ENCODE data around the gene COL21A1. TPM values are rescaled to one million over a fixed set of nuclear protein-coding genes. Genes with fewer than 3 reads are reported as not detected.
A peak's percentile ranks its signal among the peaks of the same experiment; 100 is the strongest.

The COL21A1 gene
- polyA plus RNA-seq, 2 of the 4 experiments (the other 2 are of a cell fraction), result 1.4 to 3.3 TPM

DNA sequence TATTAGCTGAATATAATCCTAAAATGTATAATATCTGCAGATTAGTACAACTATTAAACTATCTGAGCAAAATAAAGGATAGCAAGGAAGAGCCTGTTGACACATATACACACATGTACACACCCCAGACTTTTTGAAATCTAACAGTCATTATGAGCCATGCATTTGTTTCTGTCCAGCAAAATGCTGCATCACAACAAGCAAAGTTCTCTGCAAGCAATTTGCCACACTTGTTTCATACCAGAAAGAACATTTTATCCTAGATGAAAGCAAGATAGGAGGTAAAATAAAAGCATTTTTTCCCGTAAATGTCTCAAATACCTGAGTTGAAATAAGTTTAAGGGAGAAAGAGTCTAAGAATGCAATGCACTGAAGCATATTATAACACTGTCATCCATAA is 145.2 kb downstream of the COL21A1 start:
- H3K4me3 ChIP-seq, result no peak overlapping the region
- H3K9me3 ChIP-seq, result no peaks in the 10 kb centered on the region
- TF ChIP-seq RFX5 (IDR thresholded peaks at IDR 0.05), result no peak
- no peak for TF ChIP-seq KDM1A (IDR thresholded peaks at IDR 0.05; ENCODE audit: low read depth)
- TF ChIP-seq HOXB5 (CRISPR knock-in tag; IDR thresholded peaks at IDR 0.05), result no peak
- no peak for TF ChIP-seq RCOR1 (IDR thresholded peaks at IDR 0.05; ENCODE audit: low read depth, low read length)
- TF ChIP-seq, protein P1, sequence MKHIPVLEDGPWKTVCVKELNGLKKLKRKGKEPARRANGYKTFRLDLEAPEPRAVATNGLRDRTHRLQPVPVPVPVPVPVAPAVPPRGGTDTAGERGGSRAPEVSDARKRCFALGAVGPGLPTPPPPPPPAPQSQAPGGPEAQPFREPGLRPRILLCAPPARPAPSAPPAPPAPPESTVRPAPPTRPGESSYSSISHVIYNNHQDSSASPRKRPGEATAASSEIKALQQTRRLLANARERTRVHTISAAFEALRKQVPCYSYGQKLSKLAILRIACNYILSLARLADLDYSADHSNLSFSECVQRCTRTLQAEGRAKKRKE (CRISPR knock-in tag; IDR thresholded peaks at IDR 0.05; ENCODE audit: low read depth), result no peak
- no peak for TF ChIP-seq EP300 (IDR thresholded peaks at IDR 0.05)
- no peak for TF ChIP-seq CBX2 (IDR thresholded peaks at IDR 0.05; ENCODE audit: borderline replicate concordance, low read depth)
- TF ChIP-seq FOXS1 (CRISPR knock-in tag; IDR thresholded peaks at IDR 0.05), result no peak
- TF ChIP-seq JUN (IDR thresholded peaks at IDR 0.05), result no peak
- TF ChIP-seq JUNB (IDR thresholded peaks at IDR 0.05), result no peak
- TF ChIP-seq ZSCAN20 (CRISPR knock-in tag; IDR thresholded peaks at IDR 0.05), result no peak
- WGBS (ENCODE audit: missing lambda C conversion rate), result 100% methylated on average over 1 of the region's 1 CpG
- POLR2A ChIA-PET, result no interaction called here
- peaks cover 22% of the 10 kb centered on the region for H3K4me1 ChIP-seq
- no peak for DNase-seq (ENCODE audit: low read depth in 1 of 2, low spot score in 1 of 2)
- no peak for ATAC-seq
- no peak overlapping the region for H3K27ac ChIP-seq
- CTCF ChIA-PET, result no interaction called here
- H3K4me2 ChIP-seq, result no peak overlapping the region; the same call in 2 of the 3 replicates
- no peak for FAIRE-seq

GRCh38 chr6:56101141-56101553 is 146.2 kb downstream of the COL21A1 start:
- Histone ChIP-seq H3K9me3 (no peaks in the 10 kb centered on the region), H3K4me3 (no peak overlapping the region), H3K4me2 (peak overlapping the region; percentile 49), H3K27ac (peak overlapping the region in 1 of 2 experiments; percentile 74; a peak in 2 of 6 replicates), H3K4me1 (peaks cover 22% of the 10 kb centered on the region)
- FAIRE-seq (peak; percentile 7), ATAC-seq (peak; percentile 89 to 95), DNase-seq (ENCODE audit: low read depth in 1 of 2, low spot score in 1 of 2) (peak; percentile 9 to 77)
- ChIA-PET CTCF (no interaction called here), POLR2A (no interaction called here)
- WGBS (ENCODE audit: missing lambda C conversion rate), result 1% methylated on average over 4 of the region's 4 CpGs
- TF ChIP-seq MAX (IDR thresholded peaks at IDR 0.05), result peak; percentile 81
- TF ChIP-seq FOSL2 (IDR thresholded peaks at IDR 0.05), result peak; percentile 88
- TF ChIP-seq FOSL2 (CRISPR knock-in tag; IDR thresholded peaks at IDR 0.05), result peak; percentile 89
- TF ChIP-seq CBX2 (IDR thresholded peaks at IDR 0.05; ENCODE audit: borderline replicate concordance, low read depth), result no peak
- TF ChIP-seq, protein P2, sequence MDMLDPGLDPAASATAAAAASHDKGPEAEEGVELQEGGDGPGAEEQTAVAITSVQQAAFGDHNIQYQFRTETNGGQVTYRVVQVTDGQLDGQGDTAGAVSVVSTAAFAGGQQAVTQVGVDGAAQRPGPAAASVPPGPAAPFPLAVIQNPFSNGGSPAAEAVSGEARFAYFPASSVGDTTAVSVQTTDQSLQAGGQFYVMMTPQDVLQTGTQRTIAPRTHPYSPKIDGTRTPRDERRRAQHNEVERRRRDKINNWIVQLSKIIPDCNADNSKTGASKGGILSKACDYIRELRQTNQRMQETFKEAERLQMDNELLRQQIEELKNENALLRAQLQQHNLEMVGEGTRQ (IDR thresholded peaks at IDR 0.05), result no peak
- TF ChIP-seq NFE2L2 (conservative IDR thresholded peaks at IDR 0.05; ENCODE audit: low read length), result no peak
- TF ChIP-seq KDM1A (IDR thresholded peaks at IDR 0.05; ENCODE audit: low read depth), result no peak
- no peak for TF ChIP-seq HMGXB4 (CRISPR knock-in tag; IDR thresholded peaks at IDR 0.05; ENCODE audit: borderline replicate concordance)
- TF ChIP-seq, protein P3, sequence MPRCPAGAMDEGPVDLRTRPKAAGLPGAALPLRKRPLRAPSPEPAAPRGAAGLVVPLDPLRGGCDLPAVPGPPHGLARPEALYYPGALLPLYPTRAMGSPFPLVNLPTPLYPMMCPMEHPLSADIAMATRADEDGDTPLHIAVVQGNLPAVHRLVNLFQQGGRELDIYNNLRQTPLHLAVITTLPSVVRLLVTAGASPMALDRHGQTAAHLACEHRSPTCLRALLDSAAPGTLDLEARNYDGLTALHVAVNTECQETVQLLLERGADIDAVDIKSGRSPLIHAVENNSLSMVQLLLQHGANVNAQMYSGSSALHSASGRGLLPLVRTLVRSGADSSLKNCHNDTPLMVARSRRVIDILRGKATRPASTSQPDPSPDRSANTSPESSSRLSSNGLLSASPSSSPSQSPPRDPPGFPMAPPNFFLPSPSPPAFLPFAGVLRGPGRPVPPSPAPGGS (IDR thresholded peaks at IDR 0.05), result peak; percentile 84; the same call in 2 of the 3 replicates
- no peak for TF ChIP-seq TP53 (CRISPR knock-in tag; IDR thresholded peaks at IDR 0.05)
- TF ChIP-seq RCOR1 (IDR thresholded peaks at IDR 0.05; ENCODE audit: low read depth, low read length), result no peak
- no peak for TF ChIP-seq ELK1 (IDR thresholded peaks at IDR 0.05; ENCODE audit: low read depth, low read length)
- no peak for TF ChIP-seq CHD4 (IDR thresholded peaks at IDR 0.05; ENCODE audit: borderline replicate concordance)
- TF ChIP-seq, protein P1 (CRISPR knock-in tag; IDR thresholded peaks at IDR 0.05; ENCODE audit: low read depth), result no peak
- TF ChIP-seq PBX3 (IDR thresholded peaks at IDR 0.05), result no peak
- no peak for TF ChIP-seq ZFP36 (IDR thresholded peaks at IDR 0.05; ENCODE audit: borderline replicate concordance, partially characterized antibody)
- TF ChIP-seq EHF (CRISPR knock-in tag; IDR thresholded peaks at IDR 0.05), result no peak
- peak; percentile 70 to 76; a peak in 2 of 5 replicates for TF ChIP-seq JUN (IDR thresholded peaks at IDR 0.05)
- peak in 1 of 2 experiments; percentile 51; a peak in 3 of 5 replicates for TF ChIP-seq RAD21 (conservative IDR thresholded peaks at IDR 0.05 in 1 of 2, IDR thresholded peaks at IDR 0.05 in 1 of 2)
- no peak for TF ChIP-seq FOXS1 (CRISPR knock-in tag; IDR thresholded peaks at IDR 0.05)
- TF ChIP-seq TFCP2L1 (CRISPR knock-in tag; IDR thresholded peaks at IDR 0.05), result no peak
- TF ChIP-seq SMC3 (IDR thresholded peaks at IDR 0.05), result peak; percentile 20; the same call in 2 of the 3 replicates
- TF ChIP-seq HEYL (CRISPR knock-in tag; IDR thresholded peaks at IDR 0.05), result no peak
- no peak for TF ChIP-seq MAZ (IDR thresholded peaks at IDR 0.05; ENCODE audit: borderline replicate concordance, low read depth, low read length)
- no peak for TF ChIP-seq HOXA7 (CRISPR knock-in tag; IDR thresholded peaks at IDR 0.05)
- TF ChIP-seq JUNB (IDR thresholded peaks at IDR 0.05), result peak; percentile 91
